Globus pallidus (tissue), 1 donor: ENCODE measurements around the gene DEFB127.
"Not testable (repeated sequence)": the region's sequence is repeated elsewhere in the genome, so short reads cannot be mapped to it uniquely, and the experiment has no call there.

Experiments used
- DNase-seq: peaks from one replicate; pipeline ENCODE4 v3.0.0-alpha.2; 2015; ENCODE audit warnings: low spot score

Gene DEFB127, protein sequence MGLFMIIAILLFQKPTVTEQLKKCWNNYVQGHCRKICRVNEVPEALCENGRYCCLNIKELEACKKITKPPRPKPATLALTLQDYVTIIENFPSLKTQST

DNA sequence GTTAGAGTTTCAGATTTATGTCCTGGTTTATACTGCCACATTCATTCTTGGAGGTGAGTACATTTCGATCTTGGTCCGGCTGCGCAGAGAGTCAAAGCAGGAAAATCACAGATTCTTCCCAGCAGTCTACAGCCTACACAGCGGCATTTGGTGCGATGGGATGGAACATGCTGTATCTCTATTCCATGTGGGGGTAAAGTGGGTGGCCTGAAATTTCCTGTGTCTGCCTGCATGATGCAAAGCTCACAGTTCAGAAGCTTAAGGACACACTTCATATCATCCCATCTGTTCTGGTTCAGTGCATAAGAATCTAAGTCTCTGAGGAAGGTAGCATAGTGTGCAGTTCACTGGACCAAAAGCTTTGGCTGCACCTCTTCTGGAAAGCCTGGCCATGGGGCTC lies at the start of gene DEFB127:
DEFB127 (plus strand) TSS at position 301 of the 400 bp plus-strand sequence; CDS start at position 392, 91 bp downstream.
- no peak for DNase-seq

DNA sequence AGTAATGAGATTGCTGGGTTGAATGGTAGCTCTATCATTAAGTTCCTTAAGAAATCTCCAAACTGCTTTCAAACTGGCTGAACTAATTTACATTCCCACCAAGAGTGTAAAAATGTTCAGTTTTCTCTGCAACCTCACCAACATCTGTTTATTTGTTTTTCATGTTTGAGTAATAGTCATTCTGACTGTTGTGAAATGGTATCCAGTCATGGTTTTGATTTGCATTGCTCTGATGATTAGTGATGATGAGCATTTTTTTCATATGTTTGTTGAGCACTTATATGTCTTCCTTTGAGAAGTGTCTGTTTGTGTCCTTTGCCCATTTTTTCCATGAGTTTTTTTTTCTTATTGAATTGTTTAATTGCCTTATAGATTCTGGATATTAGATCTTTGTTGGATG lies 44.9 kb upstream of the DEFB127 start:
- DNase-seq: no peak

DNA sequence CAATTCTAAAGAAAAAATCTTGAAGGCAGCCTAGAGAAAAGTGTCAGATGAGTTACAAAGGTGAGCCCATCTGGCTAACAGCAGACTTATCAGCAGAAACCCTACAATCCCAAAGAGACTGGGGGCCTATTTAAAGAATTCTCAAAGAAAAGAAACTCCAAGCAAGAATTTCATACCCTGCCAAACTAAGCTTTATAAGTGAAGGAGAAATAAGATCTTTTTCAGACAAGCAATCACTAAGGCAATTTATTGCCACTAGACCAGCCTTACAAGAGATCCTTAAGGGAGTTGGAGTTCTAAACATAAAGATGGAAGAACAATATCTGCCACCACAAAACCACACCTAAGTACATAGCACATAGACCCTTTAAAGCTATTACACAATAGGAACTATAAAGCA lies 39.7 kb upstream of the DEFB127 start:
- no peak for DNase-seq

DNA sequence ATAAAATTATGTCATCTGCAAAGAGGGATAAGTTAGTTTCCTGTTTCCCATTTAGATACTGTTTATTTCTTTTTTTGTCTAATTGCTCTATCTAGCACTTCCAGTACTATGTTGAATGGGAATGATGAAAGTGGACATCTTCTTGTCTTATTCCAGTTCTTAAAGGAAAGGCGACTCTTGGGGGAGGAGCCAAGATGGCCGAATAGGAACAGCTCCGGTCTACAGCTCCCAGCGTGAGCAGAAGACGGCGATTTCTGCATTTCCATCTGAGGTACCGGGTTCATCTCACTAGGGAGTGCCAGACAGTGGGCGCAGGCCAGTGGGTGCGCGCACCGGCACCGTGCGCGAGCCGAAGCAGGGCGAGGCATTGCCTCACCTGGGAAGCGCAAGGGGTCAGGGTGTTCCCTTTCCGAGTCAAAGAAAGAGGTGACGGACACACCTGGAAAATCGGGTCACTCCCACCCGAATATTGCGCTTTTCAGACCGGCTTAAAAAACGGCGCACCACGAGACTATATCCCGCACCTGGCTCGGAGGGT lies 27.4 kb upstream of the DEFB127 start:
- DNase-seq: not testable (repeated sequence)

DNA sequence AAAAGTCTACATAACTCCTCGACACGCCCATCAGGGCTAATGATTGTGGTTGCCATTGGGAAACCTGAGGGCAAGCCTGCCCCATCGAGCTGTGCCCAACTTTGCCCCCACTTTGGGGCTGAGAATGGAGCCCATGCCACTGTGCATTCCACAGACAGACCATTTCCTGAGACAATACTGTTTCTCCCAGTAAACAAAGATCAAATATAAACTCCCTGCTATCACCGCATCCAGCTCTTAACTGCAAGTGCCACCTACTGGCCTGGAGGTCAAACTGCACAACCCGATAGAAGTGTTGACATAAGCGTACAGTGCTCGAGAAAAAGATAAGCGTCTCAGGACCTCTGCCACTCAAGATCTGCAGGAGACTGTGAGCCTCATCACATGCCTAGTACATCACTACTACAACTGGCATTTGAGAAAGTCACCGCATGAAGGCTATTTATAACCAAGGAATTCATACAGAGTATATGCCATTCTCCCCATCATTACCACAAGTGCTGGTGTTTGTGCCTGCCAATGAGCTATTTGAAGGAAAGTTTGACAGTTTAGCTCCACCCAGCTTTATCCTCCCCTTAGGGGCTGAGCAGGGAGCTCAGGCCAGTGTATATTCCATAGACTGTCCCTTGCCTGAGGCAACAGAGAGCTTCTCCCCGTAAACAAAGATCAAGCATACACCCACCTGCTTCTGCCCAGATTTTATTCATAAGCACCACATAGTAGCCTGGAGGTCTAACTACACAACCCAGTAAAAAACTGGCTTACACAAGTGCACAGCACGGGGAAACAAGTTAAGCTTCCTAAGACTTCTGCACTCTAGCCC lies 19.4 kb upstream of the DEFB127 start:
- no peak for DNase-seq

DNA sequence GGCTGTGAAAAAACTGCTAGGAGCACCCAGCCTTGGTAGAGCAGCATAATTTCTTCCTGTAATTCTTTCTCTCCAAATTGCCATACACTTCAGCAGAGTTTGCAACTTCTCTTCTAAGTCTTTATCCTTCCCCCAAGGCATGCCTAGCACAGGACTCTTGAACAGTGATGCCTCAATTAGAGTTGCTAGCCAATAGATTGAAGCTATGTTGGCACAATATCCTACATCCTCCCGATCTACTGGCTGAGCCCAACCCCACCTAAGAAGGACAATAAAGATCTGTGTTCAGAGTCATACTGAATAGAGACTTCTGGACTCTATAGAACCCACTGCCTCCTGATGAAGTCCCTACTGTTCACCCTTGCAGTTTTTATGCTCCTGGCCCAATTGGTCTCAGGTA lies 15.0 kb upstream of the DEFB127 start, which contains the start of gene DEFB126:
DEFB126 (plus strand) TSS at position 301 of the 400 bp plus-strand sequence; CDS start at position 340, 39 bp downstream.
- no peak for DNase-seq

DNA sequence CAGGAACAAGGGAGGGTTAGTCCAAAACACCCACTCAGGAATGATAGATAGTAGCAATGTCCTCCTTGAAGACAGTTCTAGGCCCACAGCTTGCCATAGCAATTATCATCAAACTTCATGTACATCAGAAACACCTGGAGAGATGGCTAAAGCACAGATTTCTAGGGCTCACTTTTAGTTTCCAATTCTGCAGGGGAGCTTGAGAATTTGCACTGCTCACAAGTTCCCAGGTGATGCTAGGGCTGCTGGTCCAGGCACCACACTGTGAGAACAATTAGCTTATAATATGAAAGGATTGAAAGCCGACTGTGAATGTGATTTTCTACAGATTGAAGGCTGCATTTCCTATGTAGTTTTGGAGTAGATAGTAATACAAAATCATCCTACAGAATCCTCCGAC lies 11.4 kb upstream of the DEFB127 start:
- no peak for DNase-seq

DNA sequence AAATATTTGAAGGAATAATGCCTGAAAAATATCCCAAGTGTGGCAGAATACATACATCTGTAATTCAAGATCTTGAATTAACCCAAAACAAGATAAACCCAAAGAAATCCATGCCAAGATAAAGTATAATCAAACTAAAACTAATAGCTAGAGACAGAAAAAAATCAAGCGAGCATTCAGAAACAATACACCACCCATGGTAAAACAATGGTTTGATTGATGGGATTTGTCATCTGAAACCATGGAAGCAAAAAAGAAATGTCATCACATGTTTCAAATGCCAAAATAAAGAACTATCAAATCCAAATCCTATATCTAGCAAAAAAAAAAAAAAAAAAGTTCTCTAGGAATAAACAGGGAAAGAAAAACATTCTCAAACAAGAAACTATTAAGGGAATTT lies 5.1 kb upstream of the DEFB127 start:
- DNase-seq: peak; percentile 11

DNA sequence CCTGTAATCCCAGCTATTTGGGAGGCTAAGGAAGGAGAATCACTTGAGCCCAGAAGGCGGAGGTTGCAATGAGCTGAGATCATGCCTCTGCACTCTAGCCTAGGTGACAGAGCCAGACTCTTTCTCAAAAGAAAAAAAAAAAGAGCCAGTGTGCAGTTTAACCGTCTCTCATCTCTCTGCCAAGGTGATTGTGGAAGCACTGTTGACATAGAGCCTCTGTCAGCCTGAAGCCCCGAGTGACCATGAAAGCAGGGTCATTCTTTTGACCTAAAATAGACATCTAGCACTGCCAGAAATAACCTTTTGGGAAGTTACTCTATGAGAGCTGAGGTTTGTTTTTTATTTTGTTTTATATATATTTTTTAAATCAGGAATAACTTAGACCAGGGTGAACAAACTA lies 7.4 kb downstream of the DEFB127 start:
- DNase-seq: no peak

DNA sequence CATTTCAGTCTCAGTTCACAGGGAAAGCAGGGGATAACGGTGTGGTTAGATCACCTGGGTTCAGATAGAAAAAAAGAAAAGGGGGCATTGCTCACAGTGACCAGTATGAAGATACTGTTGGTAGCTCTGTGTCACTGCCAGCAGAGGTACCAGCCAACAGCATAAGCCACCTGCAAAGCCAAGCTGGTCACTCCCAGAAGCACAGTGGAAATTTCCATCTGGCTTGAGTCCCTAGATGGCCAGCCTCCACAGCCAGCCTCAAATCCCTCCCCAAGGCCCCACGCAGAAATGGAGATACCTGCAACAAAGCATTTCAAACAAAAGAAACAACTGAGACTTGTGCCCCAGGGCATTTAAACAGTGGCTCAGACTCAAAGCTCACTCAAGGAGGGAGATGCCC lies 11.6 kb downstream of the DEFB127 start:
- DNase-seq: no peak

DNA sequence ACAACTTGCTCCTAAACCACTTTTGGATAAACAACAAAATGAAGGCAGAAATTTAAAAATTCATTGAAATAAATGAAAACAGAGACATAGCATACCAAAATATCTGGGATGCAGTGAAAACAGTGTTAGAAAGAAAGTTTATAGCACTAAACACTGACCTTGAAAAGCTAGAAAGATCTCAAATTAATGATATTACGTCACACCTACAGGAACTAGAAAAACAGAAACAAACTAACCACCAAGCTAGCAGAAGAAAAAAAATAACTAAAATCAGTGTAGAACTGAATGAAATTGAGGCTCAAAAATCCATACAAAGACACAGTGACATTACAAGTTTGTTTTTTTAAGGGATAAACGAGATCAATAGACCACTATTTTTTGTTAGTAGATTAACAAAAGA lies 27.0 kb downstream of the DEFB127 start:
- DNase-seq: no peak

DNA sequence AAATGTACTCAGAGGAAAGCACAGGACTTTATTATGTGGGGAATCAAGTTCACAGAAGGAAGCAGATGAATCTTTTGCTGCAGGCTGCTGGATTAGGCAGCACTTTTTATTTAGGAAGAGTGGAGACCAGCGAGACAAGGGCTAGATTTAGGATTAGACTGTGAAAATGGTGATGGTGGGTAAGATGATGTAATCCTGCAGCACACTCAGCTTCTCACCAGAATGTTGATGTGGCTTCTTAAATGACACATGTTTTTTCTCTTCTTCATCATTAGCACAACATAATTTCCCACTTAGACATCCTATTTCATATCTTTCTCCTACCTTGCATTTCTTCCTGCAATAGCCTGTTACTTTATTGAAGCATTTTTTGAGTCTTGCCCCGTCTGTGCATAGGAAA lies 30.5 kb downstream of the DEFB127 start:
- no peak for DNase-seq

DNA sequence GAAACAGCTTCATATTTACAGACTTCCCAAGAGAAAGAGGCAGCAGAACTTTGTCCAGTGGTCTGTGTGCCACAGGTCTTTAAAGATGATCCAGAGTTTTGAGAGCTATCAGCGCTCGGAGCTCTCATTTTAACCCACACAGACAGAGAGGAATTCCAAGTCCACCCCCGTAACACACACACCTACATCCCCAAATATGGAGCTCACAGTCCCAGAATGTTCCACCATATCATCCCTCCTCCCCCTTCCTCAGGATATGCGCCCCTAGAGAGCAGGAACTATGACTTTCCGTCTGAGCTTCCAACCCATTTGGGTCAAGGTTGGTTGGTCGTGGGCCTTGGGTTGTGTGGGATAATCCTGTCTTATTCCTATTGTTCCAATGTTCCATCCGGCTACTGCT lies 32.4 kb downstream of the DEFB127 start, which contains the start of gene DEFB128:
DEFB128 (minus strand) TSS at position 101 of the 400 bp plus-strand sequence; CDS start at position 13, 88 bp downstream.
- no peak for DNase-seq

DNA sequence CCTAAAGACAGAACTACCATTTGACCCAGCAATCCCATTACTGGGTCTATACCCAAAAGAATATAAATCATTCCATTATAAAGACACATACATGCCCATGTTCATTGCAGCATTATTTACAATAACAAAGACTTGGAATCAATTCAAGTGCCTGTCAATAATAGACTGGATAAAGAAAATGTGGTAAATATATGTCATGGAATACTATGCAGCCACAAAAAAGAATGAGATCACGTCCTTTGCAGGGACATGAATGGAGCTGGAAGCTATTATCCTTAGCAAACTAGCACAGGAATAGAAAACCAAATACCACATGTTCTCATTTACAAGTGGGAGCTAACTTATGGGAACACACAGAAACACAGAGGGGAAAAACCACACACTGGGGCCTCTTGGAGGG lies 41.0 kb downstream of the DEFB127 start:
- DNase-seq: no peak

DNA sequence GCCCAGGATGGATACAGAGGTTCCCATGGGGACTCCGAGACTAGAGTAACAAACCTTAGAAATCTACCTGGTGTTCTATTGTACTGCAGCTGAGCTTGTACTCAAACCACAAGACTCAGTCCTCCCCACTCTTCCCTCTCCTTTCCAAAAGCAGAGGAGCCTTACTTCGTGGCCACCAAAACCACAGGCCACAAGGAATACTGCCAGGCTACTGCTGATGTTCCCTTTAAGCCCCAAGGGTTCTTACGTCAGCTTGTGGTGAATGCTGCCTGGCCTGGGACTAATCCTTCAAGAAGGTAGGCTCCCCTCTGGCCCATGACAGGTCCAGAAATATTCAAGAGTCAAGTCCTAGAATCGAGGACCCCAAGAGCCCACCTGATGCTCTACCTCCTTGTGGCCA lies 42.7 kb downstream of the DEFB127 start:
- DNase-seq: no peak

DNA sequence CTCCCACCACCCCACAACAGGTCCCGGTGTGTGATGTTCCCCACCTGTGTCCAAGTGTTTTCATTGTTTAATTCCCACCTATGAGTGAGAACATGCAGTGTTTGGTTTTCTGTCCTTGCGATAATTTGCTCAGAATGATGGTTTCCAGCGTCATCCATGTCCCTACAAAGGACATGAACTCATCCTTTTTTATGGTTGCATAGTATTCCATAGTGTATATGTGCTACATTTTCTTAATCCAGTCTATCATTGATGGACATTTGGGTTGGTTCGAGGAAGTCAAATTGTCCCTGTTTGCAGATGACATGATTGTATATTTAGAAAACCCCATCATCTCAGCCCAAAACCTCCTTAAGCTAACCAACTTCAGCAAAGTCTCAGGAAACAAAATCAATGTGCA lies 46.4 kb downstream of the DEFB127 start:
- DNase-seq: not testable (repeated sequence)
